NCI-H226 (cell line): ENCODE data around the gene SMIM44.
"Not testable (repeated sequence)": the region's sequence is repeated elsewhere in the genome, so short reads cannot be mapped to it uniquely, and the experiment has no call there.

Experiments used
- DNase-seq: peaks from one replicate; pipeline ENCODE4 v3.0.0-alpha.2; 2015

SMIM44 gene

DNA sequence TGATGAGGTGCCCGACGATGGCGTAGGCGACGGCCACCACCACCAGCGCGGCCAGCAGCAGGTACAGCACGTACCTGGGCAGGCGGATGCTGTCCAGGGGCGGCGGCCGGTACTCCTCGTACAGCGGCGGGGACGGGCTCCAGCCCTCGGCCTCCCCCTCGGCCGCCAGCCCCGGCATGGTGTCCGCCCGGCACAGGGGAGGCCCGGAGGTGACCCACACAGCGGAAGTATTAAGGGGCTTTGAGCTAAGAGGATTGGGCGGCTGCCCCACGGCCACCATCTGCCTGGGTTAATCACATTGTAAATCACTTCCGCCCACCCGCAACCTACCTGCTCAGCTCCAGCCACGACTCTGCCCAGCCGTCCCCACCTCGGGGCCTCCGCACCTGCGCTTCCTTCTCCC lies at the start of gene SMIM44:
SMIM44 (minus strand) TSS at position 216 of the 403 bp plus-strand sequence; CDS start at position 178, 38 bp downstream.
- no peak for DNase-seq

GRCh38 chr19:3533033-3533432 lies 49.8 kb upstream of the SMIM44 start:
- no peak for DNase-seq

DNA sequence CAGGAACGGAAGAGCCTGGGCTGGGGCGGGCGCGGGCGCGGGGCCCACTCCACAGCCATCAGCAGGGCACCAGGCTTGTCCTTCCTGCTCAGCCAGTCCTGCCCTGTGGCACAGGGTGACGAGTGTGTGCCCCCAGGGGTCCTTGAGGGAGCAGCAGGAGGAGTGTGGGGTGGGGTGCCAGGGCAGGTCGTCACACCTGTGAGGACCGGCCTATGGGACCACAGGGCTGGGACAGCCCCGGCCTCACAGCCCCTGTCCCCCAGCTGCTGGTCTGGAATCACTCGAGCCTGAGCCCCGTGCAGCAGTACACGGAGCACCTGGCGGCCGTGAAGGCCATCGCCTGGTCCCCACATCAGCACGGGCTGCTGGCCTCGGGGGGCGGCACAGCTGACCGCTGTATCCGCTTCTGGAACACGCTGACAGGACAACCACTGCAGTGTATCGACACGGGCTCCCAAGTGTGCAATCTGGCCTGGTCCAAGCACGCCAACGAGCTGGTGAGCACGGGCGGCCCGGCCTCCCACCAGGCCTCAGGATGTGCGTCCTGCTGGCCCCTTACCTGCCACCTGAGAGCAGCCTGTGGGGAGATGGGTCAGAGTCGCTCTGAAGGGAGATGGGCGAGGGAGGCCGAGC lies 49.0 kb upstream of the SMIM44 start:
- no peak for DNase-seq

DNA sequence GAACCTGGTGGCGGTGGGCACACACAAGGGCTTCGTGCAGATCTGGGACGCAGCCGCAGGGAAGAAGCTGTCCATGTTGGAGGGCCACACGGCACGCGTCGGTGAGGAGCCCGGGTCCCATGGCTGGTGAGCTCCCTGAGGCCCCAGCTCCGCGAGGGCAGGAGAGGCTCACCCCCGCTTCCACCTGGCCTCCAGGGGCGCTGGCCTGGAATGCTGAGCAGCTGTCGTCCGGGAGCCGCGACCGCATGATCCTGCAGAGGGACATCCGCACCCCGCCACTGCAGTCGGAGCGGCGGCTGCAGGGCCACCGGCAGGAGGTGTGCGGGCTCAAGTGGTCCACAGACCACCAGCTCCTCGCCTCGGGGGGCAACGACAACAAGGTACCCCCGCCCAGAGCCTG lies 48.5 kb upstream of the SMIM44 start:
- DNase-seq = no peak

DNA sequence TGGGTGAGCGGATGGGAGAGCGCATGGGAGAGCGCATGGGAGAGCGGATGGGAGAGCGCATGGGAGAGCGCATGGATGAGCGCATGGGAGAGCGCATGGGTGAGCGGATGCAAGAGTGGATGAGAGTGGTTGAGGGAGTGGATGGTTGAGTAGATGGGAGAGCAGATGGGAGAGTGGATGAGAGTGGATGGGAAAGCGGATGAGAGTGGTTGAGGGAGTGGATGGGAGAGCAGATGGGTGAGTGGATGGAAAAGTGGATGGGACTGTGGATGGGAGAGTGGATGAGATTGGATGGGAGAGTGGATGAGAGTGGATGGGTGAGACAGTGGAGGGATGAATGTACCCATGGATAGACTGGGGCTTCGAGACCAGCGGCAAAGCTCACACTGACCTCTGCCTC lies 47.1 kb upstream of the SMIM44 start:
- no peak for DNase-seq

GRCh38 chr19:3529299-3529698 lies 46.1 kb upstream of the SMIM44 start:
- not testable (repeated sequence) for DNase-seq

GRCh38 chr19:3528539-3529211 lies 45.4 kb upstream of the SMIM44 start:
- no peak for DNase-seq

DNA sequence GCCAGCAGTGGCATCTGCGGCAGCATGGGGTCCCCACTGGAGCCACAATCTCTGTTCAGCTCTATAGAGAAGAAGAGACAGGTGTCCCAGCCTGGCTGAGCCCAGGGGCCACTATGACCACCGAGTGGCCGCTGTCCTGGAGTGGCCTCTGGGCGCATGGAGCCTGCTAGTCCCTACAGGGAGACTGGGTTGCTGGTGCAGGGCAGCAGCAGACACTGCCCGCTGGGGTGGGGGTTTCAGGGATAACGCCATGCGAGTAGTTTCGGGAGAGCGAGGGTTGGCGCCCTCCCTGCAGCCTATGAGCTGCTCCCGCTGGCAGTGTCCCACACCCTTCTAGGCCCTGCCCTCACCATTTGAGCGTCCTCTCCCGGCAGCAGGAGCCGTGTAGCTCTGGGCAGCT lies 44.8 kb upstream of the SMIM44 start:
- no peak for DNase-seq

DNA sequence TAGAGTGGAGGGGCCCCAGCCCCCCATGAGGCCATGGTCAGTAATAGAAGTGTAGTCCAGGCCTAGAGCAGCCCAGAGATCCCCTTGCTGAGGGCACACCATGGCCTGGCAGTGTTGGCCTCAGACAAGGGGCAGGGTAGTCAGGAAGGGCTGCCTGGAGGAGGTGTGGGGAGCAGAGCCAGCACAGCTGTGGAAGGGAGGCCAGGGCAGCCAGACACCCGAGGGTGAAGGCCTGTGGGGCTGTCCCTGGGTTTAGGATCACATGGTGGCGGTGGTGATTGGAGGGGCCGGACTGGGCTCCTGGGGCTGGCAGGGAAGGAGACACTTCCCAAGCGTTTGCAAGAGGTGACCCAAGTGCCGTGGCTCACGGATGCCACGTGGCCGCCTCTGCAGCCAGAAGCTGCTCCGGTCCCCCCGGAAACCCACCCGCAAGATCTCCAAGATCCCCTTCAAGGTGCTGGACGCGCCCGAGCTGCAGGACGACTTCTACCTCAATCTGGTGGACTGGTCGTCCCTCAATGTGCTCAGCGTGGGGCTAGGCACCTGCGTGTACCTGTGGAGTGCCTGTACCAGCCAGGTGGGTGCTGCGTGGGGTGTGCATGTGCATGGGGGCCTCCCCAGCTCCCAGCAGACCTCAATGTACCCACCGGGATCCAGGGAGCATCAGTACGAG lies 44.1 kb upstream of the SMIM44 start:
- DNase-seq = no peak

GRCh38 chr19:3526507-3527237 lies 43.4 kb upstream of the SMIM44 start:
- DNase-seq = no peak

DNA sequence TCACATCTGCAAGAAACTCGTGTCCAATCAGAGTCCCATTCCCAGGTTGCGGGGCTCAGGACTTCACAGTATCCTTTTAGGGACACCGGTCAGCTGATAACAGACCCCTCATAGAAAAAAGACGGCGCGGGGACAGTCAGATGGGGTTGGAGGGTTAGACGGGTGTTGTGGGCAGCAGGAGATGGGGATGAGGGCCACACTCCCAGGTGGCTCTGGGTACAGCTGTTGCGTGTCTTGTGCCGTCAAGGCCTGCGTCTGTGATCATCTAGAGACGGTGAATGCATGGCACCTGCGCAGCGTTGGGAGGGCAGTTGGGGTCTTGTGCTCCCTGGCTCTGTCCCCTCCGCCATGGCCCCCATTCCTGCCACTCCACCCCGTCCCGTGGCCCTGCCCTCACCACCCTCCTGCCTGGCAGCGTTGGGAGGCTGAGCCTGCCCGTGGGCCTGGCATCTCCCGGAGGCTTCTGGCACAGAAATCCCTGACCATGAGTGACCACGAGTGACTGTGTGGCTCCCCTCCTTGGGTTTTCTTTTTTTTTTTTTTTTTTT lies 41.7 kb upstream of the SMIM44 start:
- no peak for DNase-seq

- no peak for DNase-seq
Measured at GRCh38 chr19:3524078-3524842, 41.0 kb upstream of the SMIM44 start.

GRCh38 chr19:3523361-3524077 lies 40.3 kb upstream of the SMIM44 start:
- no peak for DNase-seq

GRCh38 chr19:3522421-3523360 lies 39.5 kb upstream of the SMIM44 start:
- no peak for DNase-seq

DNA sequence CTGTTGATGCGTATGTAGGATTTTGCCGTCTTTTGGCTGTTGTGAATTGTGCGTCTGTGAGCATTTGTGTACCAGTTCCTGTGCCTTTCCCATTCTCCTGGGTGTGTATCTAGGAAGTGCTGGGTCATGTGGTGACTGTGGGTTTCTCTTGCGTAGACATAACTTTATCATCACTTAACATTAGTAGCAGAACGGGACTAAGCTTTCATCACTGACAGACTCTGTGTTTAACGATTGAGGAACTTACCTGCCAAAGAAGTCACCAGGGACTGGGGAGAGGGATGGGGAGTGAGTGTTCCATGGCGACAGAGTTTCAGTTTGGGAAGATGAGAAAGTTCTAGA lies 37.8 kb upstream of the SMIM44 start:
- DNase-seq = no peak

DNA sequence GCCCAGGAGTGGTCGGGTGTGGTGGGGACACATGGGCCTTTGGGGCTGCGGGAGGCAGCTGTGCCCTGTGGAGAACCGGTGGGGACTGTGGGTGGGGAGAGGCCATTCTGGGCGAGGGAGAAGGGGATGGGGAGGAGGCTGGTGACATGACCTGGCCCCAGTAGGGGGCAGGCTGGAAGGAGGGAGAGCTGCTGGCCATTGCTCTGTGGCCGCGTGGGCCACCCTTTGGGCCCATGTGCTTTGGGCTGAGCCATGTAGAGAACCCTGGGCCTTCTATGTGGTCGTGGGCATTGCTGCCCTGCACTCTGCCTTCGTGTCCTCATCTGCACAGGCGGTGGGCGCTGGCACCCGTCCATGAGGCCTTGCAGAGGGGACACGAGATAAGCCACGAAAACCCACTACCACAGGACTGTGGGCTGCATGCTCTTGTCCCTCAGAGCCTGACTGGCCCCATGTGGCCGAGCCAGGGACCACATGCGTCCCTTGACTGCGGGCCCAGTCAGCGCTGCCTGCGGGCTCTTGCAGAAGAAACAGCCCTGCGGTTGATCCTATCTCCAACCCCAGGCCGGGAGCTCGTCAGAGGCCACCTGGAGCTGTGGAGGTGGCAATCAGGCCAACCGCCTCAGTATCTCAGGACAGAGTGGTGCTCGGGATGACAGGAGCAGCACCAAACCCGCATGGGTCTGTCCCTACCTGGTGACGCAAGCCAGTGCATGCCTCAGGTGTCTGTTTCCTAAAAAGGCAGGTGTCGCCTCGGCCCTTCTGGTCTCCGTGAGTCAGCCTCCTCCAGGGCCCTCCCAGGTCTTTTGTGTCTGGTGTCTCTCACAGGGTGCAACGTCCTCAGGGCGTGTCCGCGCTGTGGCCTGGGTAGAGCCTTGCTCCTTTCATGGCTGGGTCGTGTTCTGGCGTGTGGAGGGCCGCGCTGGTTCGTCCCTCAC lies 37.2 kb upstream of the SMIM44 start:
- no peak for DNase-seq

DNA sequence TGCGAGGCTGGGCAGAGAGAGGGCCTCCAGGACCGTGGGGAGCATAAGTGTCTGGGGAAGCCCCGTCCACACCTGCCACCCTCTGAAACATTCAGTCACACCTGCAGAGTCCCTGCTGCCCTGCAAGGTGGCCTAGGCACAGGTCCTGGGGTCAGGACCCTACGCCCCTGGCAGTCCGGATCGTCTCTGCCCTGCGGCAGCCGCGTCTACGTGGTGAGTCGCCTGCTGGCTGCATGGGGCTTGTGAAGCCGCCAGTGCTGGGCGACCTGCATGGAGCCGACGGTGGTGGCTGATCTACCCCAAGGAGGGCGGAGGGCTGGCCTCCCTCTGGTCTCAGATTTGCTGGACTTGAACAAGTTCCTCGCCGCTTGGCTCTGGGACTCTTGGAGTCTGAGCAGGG lies 35.9 kb upstream of the SMIM44 start:
- DNase-seq = no peak

- DNase-seq = no peak
Measured at GRCh38 chr19:3518659-3519058, 35.4 kb upstream of the SMIM44 start.

- no peak for DNase-seq
Measured at GRCh38 chr19:3518255-3518654, 35.0 kb upstream of the SMIM44 start.

DNA sequence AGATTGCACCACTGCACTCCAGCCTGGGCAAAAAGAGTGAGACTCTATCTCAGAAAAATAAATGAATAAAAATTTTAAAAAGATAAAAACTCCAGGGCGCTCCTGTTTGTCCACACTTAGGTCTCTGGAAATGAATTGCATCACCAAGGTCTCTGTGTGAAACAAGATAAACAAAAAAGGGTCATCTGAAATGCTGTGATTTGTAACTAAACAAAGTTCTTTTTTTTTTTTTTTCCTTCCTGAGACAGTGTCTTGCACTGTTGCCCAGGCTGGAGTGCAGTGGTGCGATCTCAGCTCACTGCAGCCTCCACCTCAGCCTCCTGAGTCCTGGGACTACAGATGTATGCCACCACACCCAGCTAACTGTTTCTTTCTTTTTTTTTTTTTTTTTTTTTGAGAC lies 34.4 kb upstream of the SMIM44 start:
- DNase-seq = no peak
